Measurements from ENCODE around the gene P3H2.

DNA sequence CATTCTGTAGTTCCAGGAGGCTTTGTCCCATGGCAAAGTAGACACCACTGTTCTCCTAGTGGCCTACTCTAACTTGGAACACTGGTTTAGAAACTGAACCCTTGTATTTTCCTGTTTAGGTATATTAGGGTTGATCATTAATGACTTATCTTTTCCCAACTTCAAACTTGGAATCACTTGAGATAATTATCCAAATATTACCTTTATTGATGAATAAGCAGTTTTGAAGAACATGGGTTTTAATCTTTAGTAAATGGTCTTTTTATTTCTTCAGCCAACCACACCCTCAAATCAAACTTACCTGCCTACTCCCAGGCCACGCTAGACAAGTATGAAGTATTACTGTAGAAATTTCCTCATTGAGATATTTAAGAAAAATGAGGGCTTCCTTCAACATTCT is 6.5 kb upstream of the P3H2 start:
- TF ChIP-seq POLR2A (IDR thresholded peaks at IDR 0.05) = no peak
- TF ChIP-seq, protein P1, sequence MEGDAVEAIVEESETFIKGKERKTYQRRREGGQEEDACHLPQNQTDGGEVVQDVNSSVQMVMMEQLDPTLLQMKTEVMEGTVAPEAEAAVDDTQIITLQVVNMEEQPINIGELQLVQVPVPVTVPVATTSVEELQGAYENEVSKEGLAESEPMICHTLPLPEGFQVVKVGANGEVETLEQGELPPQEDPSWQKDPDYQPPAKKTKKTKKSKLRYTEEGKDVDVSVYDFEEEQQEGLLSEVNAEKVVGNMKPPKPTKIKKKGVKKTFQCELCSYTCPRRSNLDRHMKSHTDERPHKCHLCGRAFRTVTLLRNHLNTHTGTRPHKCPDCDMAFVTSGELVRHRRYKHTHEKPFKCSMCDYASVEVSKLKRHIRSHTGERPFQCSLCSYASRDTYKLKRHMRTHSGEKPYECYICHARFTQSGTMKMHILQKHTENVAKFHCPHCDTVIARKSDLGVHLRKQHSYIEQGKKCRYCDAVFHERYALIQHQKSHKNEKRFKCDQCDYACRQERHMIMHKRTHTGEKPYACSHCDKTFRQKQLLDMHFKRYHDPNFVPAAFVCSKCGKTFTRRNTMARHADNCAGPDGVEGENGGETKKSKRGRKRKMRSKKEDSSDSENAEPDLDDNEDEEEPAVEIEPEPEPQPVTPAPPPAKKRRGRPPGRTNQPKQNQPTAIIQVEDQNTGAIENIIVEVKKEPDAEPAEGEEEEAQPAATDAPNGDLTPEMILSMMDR (IDR thresholded peaks at IDR 0.05) = no peak
